GM23338 (cell line): Measurements from ENCODE around the gene RPLP1. TPM values are rescaled to one million over a fixed set of nuclear protein-coding genes. Genes with fewer than 3 reads are reported as not detected.

Experiments used
- ATAC-seq: fragments of 200-7000 bp; cut with Tn5 transposase; 3 replicates; pipeline ENCODE4 v1.9.1; 2020
- DNase-seq: peaks from one replicate; pipeline ENCODE4 v3.0.0-alpha.2; 2015; ENCODE audit warnings: low spot score
- H2AFZ ChIP-seq: fragments of 200-600 bp; sonication (generic); 2 replicates; pipeline ENCODE4 v1.8.0; 2016; ENCODE audit warnings: antibody characterized with exemption, mild to moderate bottlenecking, moderate library complexity
- H3F3A ChIP-seq: fragments of 200-600 bp; sonication (generic); replicated peaks from 2 replicates; pipeline ENCODE4 v1.8.0; 2017; ENCODE audit warnings: antibody characterized with exemption, mixed run types, low read depth
- H3K27ac ChIP-seq: fragments of 200-600 bp; sonication (generic); 2 replicates; pipeline ENCODE4 v1.6.1; 2016; ENCODE audit warnings: low read depth
- H3K27me3 ChIP-seq: fragments of 200-600 bp; sonication (generic); 2 replicates; pipeline ENCODE4 v1.8.0; 2016; ENCODE audit warnings: mild to moderate bottlenecking, mixed run types, moderate library complexity; ENCODE audit not compliant: insufficient read depth
- H3K36me3 ChIP-seq: fragments of 200-600 bp; sonication (generic); 2 replicates; pipeline ENCODE4 v1.8.0; 2016; ENCODE audit warnings: mild to moderate bottlenecking; ENCODE audit not compliant: insufficient read depth
- H3K4me1 ChIP-seq: fragments of 200-600 bp; sonication (generic); 2 replicates; pipeline ENCODE4 v1.8.0; 2016; ENCODE audit warnings: mild to moderate bottlenecking, moderate library complexity; ENCODE audit not compliant: insufficient read depth
- H3K4me2 ChIP-seq: fragments of 200-600 bp; sonication (generic); 2 replicates; pipeline ENCODE4 v1.7.1; 2017; ENCODE audit warnings: mixed run types
- H3K4me3 ChIP-seq: fragments of 200-600 bp; sonication (generic); 2 replicates; pipeline ENCODE4 v1.6.1; 2016; ENCODE audit warnings: mixed run types
- H3K79me2 ChIP-seq: fragments of 200-600 bp; sonication (generic); replicated peaks from 2 replicates; pipeline ENCODE4 v1.8.0; 2017; ENCODE audit warnings: mild to moderate bottlenecking; ENCODE audit not compliant: insufficient read depth
- H3K9me2 ChIP-seq: fragments of 200-600 bp; sonication (generic); 2 replicates; pipeline ENCODE4 v1.8.0; 2017; ENCODE audit not compliant: insufficient read depth
- H4K20me1 ChIP-seq: fragments of 200-600 bp; sonication (generic); replicated peaks from 2 replicates; pipeline ENCODE4 v1.8.0; 2017; ENCODE audit warnings: mild to moderate bottlenecking; ENCODE audit not compliant: insufficient read depth
- H3K27ac Mint-ChIP-seq: 2 replicates; pipeline ENCODE4 v1.8.0; 2020; ENCODE audit warnings: inconsistent platforms, mild to moderate bottlenecking, moderate library complexity, mixed read lengths
- H3K27me3 Mint-ChIP-seq: 3 replicates; pipeline ENCODE4 v1.8.0; 2022; ENCODE audit warnings: low read depth, mild to moderate bottlenecking, moderate library complexity, mixed read lengths, inconsistent platforms; ENCODE audit not compliant: insufficient read depth, poor library complexity
- H3K36me3 Mint-ChIP-seq: 3 replicates; pipeline ENCODE4 v1.8.0; 2021; ENCODE audit warnings: low read depth, mild to moderate bottlenecking, inconsistent platforms, moderate library complexity, mixed read lengths
- H3K4me1 Mint-ChIP-seq: 3 replicates; pipeline ENCODE4 v1.8.0; 2020; ENCODE audit warnings: mild to moderate bottlenecking, inconsistent platforms, mixed read lengths
- H3K4me3 Mint-ChIP-seq: 3 replicates; pipeline ENCODE4 v1.8.0; 2021; ENCODE audit warnings: moderate library complexity, mild to moderate bottlenecking, inconsistent platforms, mixed read lengths
- H3K9me3 Mint-ChIP-seq: 3 replicates; pipeline ENCODE4 v1.8.0; 2020; ENCODE audit warnings: moderate library complexity, mild to moderate bottlenecking, inconsistent platforms, mixed read lengths
- CREB1 ChIP-seq: fragments of 250-450 bp; sonication (Bioruptor Pico); IDR thresholded peaks from 2 replicates; pipeline ENCODE4 v1.5.0; 2020; ENCODE audit warnings: low read depth, mild to moderate bottlenecking, moderate library complexity
- ETS1 ChIP-seq: IDR thresholded peaks from 2 replicates; pipeline ENCODE4 v1.6.1; 2016; ENCODE audit warnings: antibody characterized with exemption
- EZH2 ChIP-seq: fragments of 200-600 bp; sonication (generic); IDR thresholded peaks from one replicate; pipeline ENCODE4 v1.8.0; 2017; ENCODE audit warnings: antibody characterized with exemption, mild to moderate bottlenecking, low read depth; ENCODE audit not compliant: unreplicated experiment
- EZH2phosphoT487 ChIP-seq: fragments of 200-600 bp; sonication (generic); IDR thresholded peaks from one replicate; pipeline ENCODE4 v1.8.1; 2018; ENCODE audit warnings: antibody characterized with exemption; ENCODE audit not compliant: unreplicated experiment
- JUNB ChIP-seq: IDR thresholded peaks from one replicate; pipeline ENCODE4 v1.6.1; 2016; ENCODE audit warnings: antibody characterized with exemption; ENCODE audit not compliant: unreplicated experiment
- NANOG ChIP-seq: IDR thresholded peaks from 2 replicates; pipeline ENCODE4 v1.6.1; 2016; ENCODE audit warnings: antibody characterized with exemption, borderline replicate concordance
- POLR2AphosphoS5 ChIP-seq: IDR thresholded peaks from 2 replicates; pipeline ENCODE4 v1.6.1; 2016; ENCODE audit warnings: antibody characterized with exemption, low read depth
- STAT1 ChIP-seq: IDR thresholded peaks from one replicate; pipeline ENCODE4 v1.6.1; 2016; ENCODE audit warnings: antibody characterized with exemption; ENCODE audit not compliant: unreplicated experiment
- ZNF114 ChIP-seq: fragments of 250-450 bp; sonication (Bioruptor Pico); IDR thresholded peaks from 2 replicates; pipeline ENCODE4 v1.5.0; 2020; ENCODE audit warnings: mild to moderate bottlenecking, moderate library complexity
- ZNF331 ChIP-seq: fragments of 250-450 bp; sonication (Bioruptor Pico); IDR thresholded peaks from 2 replicates; pipeline ENCODE4 v1.5.0; 2020; ENCODE audit warnings: low read depth, mild to moderate bottlenecking, moderate library complexity
- polyA plus RNA-seq: library from polyadenylated mRNA; unstranded; fragments of >200 nt; fragmentation: Nextera tagmentation; extraction: Ambion mirVana; gene quantifications from 2 replicates; pipeline ENCODE4 v1.2.1, GENCODE V29; 2016
- total RNA-seq: library from RNA; depleted of rRNA; stranded (reverse); fragments of >200 nt; shearing (Covaris generic); gene quantifications from 2 replicates; pipeline ENCODE4 v1.2.3, GENCODE V29; 2014
- TF ChIP-seq, protein P1 (sequence below): IDR thresholded peaks from one replicate; pipeline ENCODE4 v1.6.1; 2018; ENCODE audit warnings: antibody characterized with exemption; ENCODE audit not compliant: unreplicated experiment
- TF ChIP-seq, protein P2 (sequence below), 2 experiments: fragments of 200-600 bp in 1 of 2; sonication (generic) in 1 of 2; conservative IDR thresholded peaks; 2 replicates each; pipeline versions ENCODE4 v1.5.1 to v1.6.1; 2016 to 2017; ENCODE audit warnings: antibody characterized with exemption in 2 of 2, low read depth in 2 of 2, mild to moderate bottlenecking in 2 of 2, moderate library complexity in 1 of 2
- TF ChIP-seq, protein P3 (sequence below): fragments of 250-450 bp; sonication (Bioruptor Pico); IDR thresholded peaks from 2 replicates; pipeline ENCODE4 v1.5.0; 2020; ENCODE audit warnings: mild to moderate bottlenecking, moderate library complexity

The RPLP1 gene
- total and polyA plus RNA-seq, 2 experiments from 2014 or later: 283 to 3,258 TPM

DNA sequence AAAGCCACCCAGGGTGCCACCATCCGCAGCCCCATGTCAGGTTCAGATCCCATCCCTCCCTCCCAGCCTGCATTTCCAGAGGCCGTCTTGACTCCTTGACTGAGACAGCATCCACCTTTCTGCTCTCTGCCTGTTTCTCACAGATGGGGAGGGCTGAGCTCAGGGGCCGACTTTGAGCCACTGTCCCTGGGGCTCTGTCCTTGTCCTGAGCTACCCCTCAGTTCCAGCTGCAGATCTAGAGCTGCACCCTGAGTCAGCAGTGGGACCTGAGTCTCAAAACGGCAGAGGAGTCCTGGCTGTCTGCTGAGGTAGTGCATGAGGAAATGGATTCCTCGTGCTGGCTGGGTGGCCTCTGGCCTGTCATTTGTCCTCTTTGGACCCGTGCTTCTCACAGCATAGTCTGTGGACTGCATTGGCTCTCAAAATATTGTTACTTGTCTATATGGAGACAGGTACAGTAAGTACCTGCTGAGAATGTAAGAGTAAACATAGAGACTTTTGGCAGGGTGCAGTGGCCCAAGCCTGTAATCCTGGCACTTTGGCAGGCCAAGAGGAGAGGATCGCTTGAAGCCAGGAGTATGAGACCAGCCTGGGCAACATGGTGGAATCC lies 22.3 kb downstream of the RPLP1 start:
- Mint-ChIP-seq H3K4me1 (no peaks in the 10 kb centered on the region), H3K36me3 (peaks cover 3% of the 10 kb centered on the region), H3K4me3 (no peak overlapping the region), H3K9me3 (peaks cover 6% of the 10 kb centered on the region; the same call in 1 of the 3 replicates), H3K27me3 (peaks cover 2% of the 10 kb centered on the region), H3K27ac (no peak overlapping the region)
- no peaks in the 10 kb centered on the region for H3K79me2 ChIP-seq
- ATAC-seq (peak; percentile 30; the same call in 2 of the 3 replicates), DNase-seq (no peak)
- H3K9me2 ChIP-seq: no peaks in the 10 kb centered on the region
- H3K36me3 ChIP-seq: no peaks in the 10 kb centered on the region; the same call in 1 of the 2 replicates
- H4K20me1 ChIP-seq: no peaks in the 10 kb centered on the region; the same call in 1 of the 2 replicates
- no peak overlapping the region for H2AFZ ChIP-seq
- H3K4me2 ChIP-seq: no peak overlapping the region
- no peaks in the 10 kb centered on the region for H3K4me1 ChIP-seq
- TF ChIP-seq CREB1 (no peak), ETS1 (no peak), NANOG (no peak), ZNF331 (no peak), POLR2AphosphoS5 (no peak), EZH2phosphoT487 (no peak), STAT1 (no peak), JUNB (no peak), ZNF114 (CRISPR knock-in tag) (no peak), EZH2 (no peak)
- TF ChIP-seq, protein P1, sequence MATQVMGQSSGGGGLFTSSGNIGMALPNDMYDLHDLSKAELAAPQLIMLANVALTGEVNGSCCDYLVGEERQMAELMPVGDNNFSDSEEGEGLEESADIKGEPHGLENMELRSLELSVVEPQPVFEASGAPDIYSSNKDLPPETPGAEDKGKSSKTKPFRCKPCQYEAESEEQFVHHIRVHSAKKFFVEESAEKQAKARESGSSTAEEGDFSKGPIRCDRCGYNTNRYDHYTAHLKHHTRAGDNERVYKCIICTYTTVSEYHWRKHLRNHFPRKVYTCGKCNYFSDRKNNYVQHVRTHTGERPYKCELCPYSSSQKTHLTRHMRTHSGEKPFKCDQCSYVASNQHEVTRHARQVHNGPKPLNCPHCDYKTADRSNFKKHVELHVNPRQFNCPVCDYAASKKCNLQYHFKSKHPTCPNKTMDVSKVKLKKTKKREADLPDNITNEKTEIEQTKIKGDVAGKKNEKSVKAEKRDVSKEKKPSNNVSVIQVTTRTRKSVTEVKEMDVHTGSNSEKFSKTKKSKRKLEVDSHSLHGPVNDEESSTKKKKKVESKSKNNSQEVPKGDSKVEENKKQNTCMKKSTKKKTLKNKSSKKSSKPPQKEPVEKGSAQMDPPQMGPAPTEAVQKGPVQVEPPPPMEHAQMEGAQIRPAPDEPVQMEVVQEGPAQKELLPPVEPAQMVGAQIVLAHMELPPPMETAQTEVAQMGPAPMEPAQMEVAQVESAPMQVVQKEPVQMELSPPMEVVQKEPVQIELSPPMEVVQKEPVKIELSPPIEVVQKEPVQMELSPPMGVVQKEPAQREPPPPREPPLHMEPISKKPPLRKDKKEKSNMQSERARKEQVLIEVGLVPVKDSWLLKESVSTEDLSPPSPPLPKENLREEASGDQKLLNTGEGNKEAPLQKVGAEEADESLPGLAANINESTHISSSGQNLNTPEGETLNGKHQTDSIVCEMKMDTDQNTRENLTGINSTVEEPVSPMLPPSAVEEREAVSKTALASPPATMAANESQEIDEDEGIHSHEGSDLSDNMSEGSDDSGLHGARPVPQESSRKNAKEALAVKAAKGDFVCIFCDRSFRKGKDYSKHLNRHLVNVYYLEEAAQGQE: no peak
- TF ChIP-seq, protein P2, sequence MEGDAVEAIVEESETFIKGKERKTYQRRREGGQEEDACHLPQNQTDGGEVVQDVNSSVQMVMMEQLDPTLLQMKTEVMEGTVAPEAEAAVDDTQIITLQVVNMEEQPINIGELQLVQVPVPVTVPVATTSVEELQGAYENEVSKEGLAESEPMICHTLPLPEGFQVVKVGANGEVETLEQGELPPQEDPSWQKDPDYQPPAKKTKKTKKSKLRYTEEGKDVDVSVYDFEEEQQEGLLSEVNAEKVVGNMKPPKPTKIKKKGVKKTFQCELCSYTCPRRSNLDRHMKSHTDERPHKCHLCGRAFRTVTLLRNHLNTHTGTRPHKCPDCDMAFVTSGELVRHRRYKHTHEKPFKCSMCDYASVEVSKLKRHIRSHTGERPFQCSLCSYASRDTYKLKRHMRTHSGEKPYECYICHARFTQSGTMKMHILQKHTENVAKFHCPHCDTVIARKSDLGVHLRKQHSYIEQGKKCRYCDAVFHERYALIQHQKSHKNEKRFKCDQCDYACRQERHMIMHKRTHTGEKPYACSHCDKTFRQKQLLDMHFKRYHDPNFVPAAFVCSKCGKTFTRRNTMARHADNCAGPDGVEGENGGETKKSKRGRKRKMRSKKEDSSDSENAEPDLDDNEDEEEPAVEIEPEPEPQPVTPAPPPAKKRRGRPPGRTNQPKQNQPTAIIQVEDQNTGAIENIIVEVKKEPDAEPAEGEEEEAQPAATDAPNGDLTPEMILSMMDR (conservative IDR thresholded peaks at IDR 0.05; ENCODE audit: low read depth in 2 of 2): no peak
- TF ChIP-seq, protein P3, sequence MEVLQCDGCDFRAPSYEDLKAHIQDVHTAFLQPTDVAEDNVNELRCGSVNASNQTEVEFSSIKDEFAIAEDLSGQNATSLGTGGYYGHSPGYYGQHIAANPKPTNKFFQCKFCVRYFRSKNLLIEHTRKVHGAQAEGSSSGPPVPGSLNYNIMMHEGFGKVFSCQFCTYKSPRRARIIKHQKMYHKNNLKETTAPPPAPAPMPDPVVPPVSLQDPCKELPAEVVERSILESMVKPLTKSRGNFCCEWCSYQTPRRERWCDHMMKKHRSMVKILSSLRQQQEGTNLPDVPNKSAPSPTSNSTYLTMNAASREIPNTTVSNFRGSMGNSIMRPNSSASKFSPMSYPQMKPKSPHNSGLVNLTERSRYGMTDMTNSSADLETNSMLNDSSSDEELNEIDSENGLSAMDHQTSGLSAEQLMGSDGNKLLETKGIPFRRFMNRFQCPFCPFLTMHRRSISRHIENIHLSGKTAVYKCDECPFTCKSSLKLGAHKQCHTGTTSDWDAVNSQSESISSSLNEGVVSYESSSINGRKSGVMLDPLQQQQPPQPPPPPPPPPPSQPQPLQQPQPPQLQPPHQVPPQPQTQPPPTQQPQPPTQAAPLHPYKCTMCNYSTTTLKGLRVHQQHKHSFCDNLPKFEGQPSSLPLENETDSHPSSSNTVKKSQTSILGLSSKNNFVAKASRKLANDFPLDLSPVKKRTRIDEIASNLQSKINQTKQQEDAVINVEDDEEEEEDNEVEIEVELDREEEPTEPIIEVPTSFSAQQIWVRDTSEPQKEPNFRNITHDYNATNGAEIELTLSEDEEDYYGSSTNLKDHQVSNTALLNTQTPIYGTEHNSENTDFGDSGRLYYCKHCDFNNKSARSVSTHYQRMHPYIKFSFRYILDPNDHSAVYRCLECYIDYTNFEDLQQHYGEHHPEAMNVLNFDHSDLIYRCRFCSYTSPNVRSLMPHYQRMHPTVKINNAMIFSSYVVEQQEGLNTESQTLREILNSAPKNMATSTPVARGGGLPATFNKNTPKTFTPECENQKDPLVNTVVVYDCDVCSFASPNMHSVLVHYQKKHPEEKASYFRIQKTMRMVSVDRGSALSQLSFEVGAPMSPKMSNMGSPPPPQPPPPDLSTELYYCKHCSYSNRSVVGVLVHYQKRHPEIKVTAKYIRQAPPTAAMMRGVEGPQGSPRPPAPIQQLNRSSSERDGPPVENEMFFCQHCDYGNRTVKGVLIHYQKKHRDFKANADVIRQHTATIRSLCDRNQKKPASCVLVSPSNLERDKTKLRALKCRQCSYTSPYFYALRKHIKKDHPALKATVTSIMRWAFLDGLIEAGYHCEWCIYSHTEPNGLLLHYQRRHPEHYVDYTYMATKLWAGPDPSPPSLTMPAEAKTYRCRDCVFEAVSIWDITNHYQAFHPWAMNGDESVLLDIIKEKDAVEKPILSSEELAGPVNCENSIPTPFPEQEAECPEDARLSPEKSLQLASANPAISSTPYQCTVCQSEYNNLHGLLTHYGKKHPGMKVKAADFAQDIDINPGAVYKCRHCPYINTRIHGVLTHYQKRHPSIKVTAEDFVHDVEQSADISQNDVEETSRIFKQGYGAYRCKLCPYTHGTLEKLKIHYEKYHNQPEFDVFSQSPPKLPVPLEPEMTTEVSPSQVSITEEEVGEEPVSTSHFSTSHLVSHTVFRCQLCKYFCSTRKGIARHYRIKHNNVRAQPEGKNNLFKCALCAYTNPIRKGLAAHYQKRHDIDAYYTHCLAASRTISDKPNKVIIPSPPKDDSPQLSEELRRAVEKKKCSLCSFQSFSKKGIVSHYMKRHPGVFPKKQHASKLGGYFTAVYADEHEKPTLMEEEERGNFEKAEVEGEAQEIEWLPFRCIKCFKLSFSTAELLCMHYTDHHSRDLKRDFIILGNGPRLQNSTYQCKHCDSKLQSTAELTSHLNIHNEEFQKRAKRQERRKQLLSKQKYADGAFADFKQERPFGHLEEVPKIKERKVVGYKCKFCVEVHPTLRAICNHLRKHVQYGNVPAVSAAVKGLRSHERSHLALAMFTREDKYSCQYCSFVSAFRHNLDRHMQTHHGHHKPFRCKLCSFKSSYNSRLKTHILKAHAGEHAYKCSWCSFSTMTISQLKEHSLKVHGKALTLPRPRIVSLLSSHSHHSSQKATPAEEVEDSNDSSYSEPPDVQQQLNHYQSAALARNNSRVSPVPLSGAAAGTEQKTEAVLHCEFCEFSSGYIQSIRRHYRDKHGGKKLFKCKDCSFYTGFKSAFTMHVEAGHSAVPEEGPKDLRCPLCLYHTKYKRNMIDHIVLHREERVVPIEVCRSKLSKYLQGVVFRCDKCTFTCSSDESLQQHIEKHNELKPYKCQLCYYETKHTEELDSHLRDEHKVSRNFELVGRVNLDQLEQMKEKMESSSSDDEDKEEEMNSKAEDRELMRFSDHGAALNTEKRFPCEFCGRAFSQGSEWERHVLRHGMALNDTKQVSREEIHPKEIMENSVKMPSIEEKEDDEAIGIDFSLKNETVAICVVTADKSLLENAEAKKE (CRISPR knock-in tag): no peak
- no peak overlapping the region for H3K4me3 ChIP-seq
- no peaks in the 10 kb centered on the region for H3F3A ChIP-seq
- H3K27me3 ChIP-seq: no peaks in the 10 kb centered on the region
- no peak overlapping the region for H3K27ac ChIP-seq
